NCI-H510A treated with DMSO at 0.1 percent for 48 hours (cell line): ENCODE measurements around the gene GZMH.
A peak's percentile ranks its signal among the peaks of the same experiment; 100 is the strongest.
"Not testable (repeated sequence)": the region's sequence is repeated elsewhere in the genome, so short reads cannot be mapped to it uniquely, and the experiment has no call there.

Experiments
- DNase-seq: peaks from one replicate; lab custom pipeline; 2025; lab: John Stamatoyannopoulos, UW

GZMH gene

DNA sequence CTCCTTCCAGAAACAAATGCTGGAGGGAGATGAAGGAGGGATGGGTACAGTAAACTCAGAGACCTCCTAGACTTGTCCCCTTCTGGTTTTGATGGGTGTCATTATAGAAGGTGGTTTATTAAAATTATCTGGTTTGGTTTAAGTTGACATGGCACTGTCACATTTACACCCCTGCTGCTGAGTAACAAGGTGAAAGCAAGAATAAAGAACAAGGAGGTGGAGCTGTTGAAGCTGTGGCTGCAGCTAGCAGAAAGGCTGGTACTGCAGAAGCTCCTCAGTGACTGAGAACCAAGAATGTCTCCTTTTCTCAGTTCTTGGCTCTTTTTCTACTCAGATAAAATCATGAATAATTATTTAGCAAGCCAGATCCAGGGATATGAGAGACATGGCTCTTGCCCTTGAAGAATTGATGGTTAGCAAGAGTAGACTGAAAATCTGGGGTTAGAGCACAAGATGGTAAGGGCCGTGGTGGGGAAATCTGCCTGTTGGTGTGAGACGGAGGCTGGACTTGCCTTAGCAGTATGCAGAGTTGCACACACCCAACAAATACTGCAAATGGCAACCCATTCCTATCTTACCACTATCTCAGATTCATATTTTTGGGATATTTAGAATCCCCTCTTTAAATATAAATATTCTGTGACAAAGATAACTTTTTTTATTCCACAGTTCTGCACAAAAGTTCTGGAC lies at the start of gene GZMH:
Gene GZMH, minus strand, starts transcription at position 31 of the 690 bp plus-strand sequence. CDS start 72 bp downstream, outside the sequence.
- DNase-seq: no peak

- DNase-seq: not testable (repeated sequence)
Observed at GRCh38 chr14:24648361-24648760, 38.9 kb upstream of the GZMH start.

- DNase-seq: no peak
Observed at GRCh38 chr14:24639905-24640304, 30.4 kb upstream of the GZMH start.

GRCh38 chr14:24639270-24639669 lies 29.8 kb upstream of the GZMH start:
- DNase-seq: no peak

GRCh38 chr14:24634158-24634557 lies 24.7 kb upstream of the GZMH start, which contains the start of gene GZMB:
Gene GZMB (minus strand): TSS chr14:24634190. CDS start chr14:24634160, 30 bp downstream.
- no peak for DNase-seq

DNA sequence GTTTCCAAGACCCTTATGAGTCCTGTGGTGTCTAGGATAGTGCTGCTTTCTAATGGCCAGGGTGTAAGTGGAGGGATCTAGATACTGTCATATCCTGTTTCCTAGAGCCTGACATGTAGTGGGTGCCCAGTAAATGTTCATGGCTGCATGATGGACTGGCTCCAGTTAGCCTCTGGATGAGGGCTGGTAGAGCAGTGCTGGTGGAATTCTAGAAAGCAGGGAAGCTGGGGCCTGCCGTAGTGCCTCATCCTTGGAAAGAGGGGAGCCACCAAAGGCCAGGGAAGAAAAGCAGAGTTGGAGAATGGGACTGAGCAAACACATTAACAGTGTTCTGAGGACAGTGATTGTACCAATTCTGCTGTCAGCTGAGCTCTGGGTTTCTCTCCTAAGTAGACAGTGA lies 23.9 kb upstream of the GZMH start:
- DNase-seq: no peak

- no peak for DNase-seq
Observed at GRCh38 chr14:24632761-24633160, 23.3 kb upstream of the GZMH start.

DNA sequence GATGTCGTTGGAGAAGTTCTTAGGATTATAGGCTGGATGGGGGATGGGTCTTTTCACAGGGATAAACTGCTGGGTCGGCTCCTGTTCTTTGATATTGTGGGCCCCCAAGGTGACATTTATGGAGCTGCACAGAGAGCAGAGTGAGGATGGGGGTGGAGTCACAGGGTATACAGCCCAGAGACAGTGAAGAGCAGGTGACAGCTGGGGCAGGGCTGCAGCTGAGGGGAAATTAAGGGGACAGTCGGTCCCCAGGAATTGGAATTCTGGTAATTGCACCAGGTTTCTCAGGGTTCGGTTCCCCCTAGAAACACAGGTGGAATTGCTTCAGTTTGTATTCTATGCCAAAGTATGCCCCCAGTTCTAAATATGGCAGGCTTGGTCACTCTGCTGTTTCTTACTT lies 22.9 kb upstream of the GZMH start:
- DNase-seq: no peak

DNA sequence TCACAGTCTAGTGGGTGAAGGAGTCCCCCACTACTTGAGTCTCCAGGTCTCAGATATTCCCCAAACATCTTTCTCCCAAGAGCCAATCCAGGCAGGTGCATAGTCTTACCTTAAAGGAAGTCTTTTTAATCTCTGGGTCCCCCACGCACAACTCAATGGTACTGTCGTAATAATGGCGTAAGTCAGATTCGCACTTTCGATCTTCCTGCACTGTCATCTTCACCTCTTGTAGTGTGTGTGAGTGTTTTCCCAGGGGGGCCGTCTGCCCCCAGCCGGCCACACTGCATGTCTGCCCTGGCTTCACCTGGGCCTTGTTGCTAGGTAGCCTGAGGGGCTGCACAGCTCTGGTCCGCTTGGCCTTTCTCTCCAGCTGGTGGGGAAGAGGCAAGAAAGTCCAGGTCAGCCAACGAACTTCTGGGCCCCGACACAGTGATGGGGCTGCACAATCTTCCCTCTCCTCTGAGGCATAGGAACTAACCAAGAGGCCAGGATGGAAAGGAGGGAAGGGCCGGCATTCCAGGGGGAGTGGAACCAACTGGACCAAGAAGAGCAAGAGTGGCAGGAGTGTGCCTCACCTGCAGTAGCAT lies 22.4 kb upstream of the GZMH start:
- no peak for DNase-seq

DNA sequence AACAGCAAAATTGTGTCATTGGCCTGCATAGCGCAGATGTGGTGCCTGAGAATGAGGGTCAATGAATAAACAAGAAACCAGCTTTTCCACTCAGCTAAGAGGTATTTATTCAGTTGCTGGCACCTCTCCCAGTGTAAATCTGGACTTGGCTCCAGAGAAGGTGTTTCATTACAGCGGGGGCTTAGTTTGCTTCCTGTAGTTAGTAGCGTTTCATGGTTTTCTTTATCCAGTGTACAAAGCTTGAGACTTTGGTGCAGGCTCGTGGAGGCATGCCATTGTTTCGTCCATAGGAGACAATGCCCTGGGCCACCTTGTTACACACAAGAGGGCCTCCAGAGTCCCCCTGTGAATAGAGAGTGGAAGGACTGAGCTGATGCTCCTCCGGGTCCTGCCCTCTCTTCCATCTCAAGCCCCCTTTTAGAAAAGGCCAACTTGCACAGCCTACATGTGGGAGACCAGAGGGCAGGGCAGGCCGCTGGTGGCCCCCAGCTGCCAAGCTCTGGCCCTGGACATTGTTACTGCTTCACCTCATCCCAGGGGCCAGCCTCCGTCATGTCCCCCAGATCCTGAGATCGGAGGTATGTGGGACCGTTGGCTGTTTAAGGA lies 21.5 kb upstream of the GZMH start:
- DNase-seq: peak; percentile 75

DNA sequence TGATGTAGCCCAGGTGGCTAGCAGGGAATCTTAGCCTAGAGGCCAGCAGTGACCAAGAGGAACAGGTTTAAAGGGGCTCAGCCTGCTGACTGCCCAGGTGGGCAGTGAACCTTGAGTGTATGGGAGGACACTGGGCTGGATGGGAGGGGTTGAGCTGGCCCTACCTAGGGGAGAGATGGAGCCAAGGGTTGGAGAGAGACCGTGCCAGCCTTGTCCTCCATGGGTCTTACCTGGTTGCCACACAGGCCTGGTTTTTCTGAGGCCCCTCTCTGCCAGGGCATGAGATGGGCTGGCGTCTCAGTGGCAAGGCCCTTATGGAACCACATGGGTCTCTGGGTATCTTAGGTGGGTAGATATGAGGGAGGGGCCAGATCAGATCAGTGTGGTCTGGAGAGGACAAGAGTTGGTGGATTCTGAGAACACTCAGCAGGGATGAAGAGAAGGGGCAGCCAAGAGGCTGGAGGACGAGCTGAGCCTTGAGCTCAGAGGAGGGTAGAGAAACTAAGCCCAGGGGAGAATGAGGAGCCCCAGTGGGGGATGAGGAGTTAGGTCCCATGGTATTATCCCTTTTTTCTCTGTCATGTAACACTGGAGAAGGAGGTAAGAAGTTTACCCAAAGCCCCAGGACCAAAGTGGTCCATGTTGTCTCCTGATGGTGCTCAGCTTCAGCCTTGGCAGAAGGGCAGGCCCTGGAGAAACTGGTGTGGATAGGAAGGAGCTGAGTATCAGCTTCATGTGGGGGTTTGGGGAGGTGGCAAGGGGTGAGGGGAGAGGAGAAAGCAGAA lies 20.8 kb upstream of the GZMH start:
- no peak for DNase-seq

DNA sequence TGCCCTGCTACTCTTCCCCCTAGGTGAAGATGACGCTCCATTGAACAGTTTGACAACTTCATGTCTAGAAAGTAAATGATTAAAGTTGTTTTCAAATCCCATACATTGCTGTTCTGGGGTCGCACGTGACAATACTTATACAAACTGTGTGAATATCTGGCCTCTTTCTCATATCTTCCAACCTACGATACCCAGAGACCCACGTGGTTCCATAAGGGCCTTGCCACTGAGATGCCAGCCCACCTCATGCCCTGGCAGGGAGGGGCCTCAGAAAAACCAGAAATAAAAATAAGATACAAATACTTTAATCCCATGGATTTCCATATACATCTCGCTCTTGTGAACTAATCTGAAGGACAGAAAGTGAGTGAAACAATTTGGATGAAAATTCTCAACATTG lies 20.0 kb upstream of the GZMH start:
- no peak for DNase-seq

GRCh38 chr14:24613747-24614146 lies 4.3 kb upstream of the GZMH start:
- DNase-seq: no peak

DNA sequence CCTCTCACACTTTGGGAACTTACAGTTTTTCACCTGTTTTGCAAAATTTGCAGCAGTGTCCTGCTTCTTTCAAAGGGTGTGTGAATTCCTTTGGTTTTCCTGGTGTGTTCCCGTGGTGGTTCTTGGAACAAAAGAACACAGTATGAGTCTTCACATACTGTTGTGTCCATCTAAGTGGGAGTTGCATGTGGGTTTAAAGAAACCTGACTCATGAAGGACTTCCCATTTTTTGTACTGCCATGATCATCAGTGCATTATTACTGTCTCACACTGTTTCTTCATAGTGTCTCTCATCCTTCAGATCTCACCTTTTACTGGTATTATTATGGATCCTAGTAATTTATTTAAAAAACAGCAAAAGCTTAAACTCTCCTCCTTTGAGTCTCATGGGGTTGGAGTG lies 3.8 kb upstream of the GZMH start:
- no peak for DNase-seq

- peak; percentile 12 for DNase-seq
Observed at GRCh38 chr14:24612196-24612595, 2.7 kb upstream of the GZMH start.

- no peak for DNase-seq
Observed at GRCh38 chr14:24607635-24608514, 1.6 kb downstream of the GZMH start.

GRCh38 chr14:24607081-24607480 lies 2.4 kb downstream of the GZMH start:
- DNase-seq: no peak

DNA sequence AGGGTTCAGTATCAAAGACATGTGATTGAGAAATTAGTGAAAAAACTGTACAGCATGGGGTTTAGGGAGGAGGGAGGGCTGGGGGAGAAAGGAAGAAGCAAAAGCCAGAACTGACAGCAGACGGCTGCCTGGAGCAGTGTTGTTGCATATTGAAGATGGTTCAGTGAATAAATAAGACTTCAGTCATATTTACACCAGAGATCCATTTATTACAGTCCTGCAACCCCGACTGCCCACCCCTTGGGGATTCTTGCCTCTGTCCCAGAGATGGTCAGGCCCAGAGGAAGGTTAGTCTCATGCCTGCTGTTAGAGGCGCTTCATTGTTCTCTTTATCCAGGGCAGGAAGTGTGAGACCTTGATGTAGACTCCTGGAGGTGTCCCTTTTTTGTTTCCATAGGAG lies 3.2 kb downstream of the GZMH start:
- no peak for DNase-seq

DNA sequence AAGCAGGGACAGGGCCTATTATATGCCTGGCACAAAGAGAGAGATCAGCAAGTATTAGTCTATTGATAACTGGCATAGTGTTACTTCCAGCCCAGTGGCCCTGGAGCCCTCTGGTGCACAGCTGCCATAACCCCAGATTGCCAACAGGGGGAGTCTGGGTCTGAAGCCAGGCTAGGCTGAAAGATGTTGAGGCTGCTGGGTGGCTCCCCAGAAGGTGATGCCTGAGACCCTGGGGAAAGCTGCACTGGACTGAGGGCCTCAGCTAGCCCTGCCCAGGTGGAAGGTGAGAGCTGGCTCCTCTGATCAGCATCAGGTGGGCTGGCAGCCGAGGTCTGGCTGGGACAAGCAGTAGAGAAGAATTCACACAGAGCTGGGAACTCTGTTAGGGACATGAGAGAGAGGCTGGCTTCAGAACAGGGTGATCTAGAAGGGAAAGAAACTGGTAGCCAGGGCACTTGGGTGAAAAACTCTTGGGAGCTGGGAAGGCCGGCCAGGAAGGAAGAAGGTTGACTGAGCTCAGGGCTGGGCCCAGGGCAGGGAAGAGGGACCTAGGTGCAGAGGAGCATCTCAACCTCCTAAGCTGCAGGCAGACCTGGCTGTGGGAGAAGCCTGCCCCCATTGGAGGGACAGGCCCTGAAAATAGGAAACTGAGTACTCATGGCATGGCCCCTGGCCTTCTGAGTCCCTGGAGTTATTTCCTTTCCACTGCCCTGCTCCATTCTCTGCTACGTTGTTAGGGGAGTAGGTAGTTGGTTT lies 3.9 kb downstream of the GZMH start:
- DNase-seq: peak; percentile 1

DNA sequence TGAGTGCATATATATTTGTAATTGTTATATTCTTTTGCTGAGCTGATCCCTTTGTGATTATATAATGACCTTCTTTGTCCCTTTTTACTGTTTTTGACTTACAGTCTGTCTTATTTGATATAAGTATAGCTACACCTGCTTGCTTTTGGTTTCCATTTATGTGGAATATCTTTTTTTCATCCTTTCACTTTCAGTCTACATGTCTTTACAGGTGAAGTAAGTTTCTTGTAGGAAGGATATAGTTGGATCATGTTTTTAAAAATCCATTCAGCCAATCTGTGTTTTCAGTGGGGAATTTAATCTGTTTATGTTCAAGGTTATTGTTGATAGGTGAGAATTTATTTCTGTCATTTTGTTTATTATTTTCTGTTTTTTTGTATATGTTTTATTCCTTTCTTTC lies 12.1 kb downstream of the GZMH start:
- DNase-seq: no peak
